A204.1 (cell line): Measurements from ENCODE around the gene GUCY2C.
"Not testable (repeated sequence)": the region's sequence is repeated elsewhere in the genome, so short reads cannot be mapped to it uniquely, and the experiment has no call there.

ENCODE experiments used
- FAIRE-seq: peaks from 2 replicates; lab custom pipeline; 2012; peaks lifted over from hg19 to GRCh38; lab: Jason Lieb, UNC

The GUCY2C gene

GRCh38 chr12:14696265-14696741 is at the start of gene GUCY2C:
TSS of gene GUCY2C (minus strand) at chr12:14696599. CDS start at chr12:14696448, 151 bp downstream.
- no peak for FAIRE-seq

DNA sequence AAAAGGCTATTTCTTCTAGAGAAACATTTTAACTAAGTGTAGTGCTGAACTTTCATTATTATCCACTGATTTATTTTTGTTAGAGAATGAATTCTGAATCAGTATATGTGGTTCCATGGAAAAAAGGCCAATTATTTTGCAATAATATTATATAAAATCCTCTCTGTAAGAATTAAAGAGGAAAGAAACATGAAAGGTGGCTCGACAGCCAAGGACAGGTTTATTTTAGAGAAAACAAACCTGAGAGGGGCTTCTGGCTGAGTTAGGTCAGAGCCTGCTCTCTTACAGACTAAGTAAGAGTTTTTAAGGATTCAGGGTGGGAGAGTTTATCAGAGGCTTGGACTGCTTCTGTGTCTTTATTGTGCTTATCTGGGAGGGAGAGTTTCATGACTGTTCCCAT is 46.7 kb upstream of the GUCY2C start:
- FAIRE-seq = no peak

DNA sequence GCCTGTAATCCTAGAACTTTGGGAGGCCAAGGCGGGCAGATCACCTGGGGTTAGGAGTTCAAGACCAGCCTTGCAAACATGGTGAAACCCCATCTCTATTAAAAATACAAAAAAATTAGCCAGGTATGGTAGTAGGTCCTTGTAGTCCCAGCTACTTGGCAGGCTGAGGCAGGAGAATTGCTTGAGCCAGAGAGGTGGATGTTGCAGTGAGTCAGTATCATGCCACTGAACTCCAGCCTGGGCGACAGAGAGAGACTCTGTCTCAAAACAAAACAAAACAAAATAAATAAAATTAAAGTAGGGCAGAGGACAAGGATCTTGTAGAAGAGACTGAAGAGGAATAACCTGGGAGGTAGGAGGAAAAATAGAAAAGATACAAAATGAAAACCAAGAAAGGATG is 45.5 kb upstream of the GUCY2C start:
- FAIRE-seq = no peak

- FAIRE-seq = no peak
Observed at GRCh38 chr12:14741153-14741552, 44.8 kb upstream of the GUCY2C start.

- FAIRE-seq = not testable (repeated sequence)
Observed at GRCh38 chr12:14736441-14736840, 40.0 kb upstream of the GUCY2C start.

DNA sequence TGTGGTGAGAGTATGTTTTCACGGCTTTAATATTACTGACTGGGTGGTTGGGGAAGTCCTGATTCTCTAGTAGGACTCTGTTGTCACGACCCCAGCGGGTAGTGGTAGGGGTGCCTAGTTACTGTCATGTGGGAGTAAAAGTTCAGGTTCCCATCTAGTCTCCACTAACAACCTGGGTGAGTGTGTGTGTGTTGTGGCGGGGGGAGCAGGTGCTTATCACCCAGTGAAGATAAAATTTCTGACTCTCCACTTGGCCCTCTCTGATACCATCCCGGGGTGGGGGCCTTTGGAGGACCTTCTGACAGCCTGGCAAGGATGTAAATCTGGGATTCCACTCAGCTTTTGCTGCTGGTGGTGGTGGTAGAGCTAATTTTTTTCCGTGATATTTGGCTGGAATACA is 35.4 kb upstream of the GUCY2C start:
- no peak for FAIRE-seq

DNA sequence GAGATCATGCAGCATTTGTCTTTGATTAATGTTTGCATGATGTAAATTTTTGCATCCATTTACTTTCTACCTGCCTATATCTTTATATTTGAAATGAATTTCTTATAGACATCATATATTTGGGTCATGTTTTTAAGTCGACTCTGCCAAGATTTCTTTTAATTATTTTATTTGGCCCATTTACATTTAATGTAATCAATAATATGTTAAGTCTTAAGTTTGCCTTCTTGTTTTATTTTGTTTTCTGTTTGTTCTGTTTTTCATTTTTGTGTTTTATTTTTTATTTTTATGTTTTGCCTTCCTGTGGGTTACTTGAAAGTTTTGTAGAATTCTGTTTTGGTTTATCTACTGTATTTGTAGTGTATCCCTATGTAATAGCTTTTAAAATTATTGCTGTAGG is 33.2 kb upstream of the GUCY2C start:
- FAIRE-seq = peak; percentile 64

GRCh38 chr12:14723763-14724162 is 27.4 kb upstream of the GUCY2C start:
- FAIRE-seq = peak; percentile 65

- FAIRE-seq = peak; percentile 63
Observed at GRCh38 chr12:14716848-14717444, 20.5 kb upstream of the GUCY2C start.

DNA sequence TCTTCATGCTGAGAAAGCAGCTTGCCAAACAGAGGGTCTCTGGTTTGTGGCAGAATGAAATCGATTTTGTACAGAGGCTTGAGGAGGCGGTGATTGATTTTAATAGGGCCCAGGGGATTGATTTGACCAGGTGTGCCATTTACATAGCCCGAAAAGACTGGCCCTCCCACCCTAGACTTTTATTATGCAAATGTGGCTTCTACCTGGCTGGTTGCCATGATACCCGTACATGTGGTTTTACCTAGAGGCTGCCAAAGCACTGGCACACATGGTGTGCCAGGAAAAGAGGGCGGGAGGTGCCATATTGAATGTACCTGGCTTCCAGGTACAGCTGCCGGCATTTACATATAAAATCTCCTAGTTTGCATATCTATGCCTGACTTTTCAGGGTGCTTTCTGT is 18.0 kb upstream of the GUCY2C start:
- no peak for FAIRE-seq

DNA sequence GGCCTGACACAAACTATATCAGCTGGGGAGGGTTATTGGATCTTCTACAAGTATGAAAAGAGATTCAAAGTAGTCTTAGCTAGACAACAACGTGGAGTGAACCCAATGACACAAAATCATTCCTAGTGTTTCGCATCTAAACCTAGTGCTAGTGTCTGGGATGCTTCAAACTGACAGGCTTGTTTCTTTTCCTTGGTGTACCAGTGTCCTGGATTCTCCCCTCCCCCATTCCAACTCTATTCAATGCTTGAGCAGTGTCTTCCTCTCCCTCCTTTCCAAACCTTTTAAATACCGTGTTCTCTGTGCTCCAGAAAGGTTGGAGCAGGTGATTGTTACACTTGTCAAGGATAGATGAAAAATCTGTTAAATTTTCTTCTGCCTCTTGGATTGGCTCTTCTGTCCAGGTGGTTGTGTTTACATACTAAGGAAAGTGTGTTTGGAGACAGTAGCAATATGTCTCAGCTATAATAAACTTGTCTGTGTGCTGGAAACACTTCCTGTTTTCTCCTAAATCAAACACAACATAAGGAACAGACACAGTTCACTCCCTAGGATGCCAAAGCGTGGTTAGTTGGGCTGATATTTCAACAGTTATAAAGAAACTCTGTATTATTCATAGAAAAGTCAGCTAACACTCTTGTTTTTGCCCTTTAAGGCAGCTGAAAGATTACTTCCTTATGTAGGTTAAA is 14.4 kb upstream of the GUCY2C start:
- FAIRE-seq = no peak

DNA sequence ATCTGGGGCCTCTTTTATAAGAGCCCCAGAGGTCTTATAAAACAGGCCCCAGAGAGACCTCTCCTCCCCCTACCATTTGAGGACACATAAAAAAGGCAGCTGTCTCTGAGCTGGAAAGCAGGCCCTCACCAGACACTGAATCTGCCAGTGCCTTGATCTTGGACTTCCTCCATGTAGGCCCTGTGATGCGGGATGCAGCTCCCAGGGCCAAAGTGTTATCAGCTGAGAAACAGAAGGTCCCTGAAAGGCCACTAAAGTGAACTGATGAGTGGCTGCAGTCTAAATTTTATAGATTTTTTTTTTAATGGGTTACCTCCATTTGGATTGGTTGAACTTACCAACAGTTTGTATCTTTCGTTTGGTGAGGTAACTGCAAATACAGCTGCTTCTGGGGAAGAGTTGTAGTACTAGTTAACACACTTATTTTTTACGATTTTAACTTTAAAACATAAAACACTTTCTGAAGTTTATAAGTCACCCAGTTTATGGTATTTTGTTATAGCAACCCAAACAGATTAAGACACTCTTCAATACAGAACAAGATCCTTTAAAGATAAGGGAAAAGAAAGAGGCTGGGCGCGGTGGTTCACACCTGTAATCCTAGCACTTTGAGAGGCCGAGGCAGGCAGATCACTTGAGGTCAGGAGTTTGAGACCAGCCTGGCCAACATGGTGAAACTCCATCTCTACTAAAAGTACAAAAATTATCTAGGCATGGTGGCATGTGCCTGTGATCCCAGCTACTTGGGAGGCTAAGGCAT is 5.6 kb upstream of the GUCY2C start:
- no peak for FAIRE-seq

DNA sequence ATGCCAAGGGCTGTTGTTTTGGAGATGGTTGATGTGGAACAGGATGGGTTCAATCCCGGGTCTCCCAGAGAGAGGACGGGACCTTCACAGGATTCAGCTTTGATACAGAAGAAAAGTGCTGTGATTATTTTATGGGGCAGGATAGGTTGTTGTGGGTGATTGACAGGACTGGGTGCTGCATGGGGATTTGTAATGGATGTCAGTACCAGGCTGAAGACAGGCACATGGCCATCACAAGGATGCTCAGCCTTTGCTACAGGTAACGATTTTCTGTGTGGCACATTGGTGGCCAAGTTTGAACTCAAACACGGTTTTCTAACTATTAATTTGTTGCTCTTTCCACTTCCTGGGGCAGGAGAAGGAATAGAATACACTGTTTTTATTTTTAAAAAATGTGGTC is 4.5 kb upstream of the GUCY2C start:
- no peak for FAIRE-seq

DNA sequence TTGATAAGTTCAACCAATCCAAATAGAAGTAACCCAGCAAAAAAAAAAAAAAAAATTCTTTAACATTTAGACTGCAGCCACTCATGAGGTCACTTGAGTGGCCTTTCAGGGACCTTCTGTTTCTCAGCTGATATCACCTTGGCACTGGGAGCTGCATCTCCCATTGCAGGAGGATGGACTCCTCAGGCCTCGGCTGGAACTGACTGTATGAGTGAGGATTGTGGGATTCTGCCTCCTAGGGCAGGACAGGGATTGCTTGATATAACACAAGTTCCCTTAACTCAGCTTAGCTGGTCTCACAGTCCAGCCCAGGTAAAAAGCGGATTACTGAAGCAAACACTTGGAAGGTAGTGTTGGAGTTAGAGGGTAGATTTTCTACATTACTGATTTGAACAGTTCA is 3.5 kb upstream of the GUCY2C start:
- no peak for FAIRE-seq

GRCh38 chr12:14698555-14698954 is 2.2 kb upstream of the GUCY2C start:
- FAIRE-seq = no peak

- no peak for FAIRE-seq
Observed at GRCh38 chr12:14695715-14696141, 671 bp downstream of the GUCY2C start.

GRCh38 chr12:14694970-14695369 is 1.4 kb downstream of the GUCY2C start:
- FAIRE-seq = no peak

GRCh38 chr12:14694145-14694714 is 2.2 kb downstream of the GUCY2C start:
- FAIRE-seq = no peak

- no peak for FAIRE-seq
Observed at GRCh38 chr12:14693116-14693515, 3.3 kb downstream of the GUCY2C start.

- no peak for FAIRE-seq
Observed at GRCh38 chr12:14691560-14691959, 4.8 kb downstream of the GUCY2C start.

- FAIRE-seq = no peak
Observed at GRCh38 chr12:14689996-14690395, 6.4 kb downstream of the GUCY2C start.

DNA sequence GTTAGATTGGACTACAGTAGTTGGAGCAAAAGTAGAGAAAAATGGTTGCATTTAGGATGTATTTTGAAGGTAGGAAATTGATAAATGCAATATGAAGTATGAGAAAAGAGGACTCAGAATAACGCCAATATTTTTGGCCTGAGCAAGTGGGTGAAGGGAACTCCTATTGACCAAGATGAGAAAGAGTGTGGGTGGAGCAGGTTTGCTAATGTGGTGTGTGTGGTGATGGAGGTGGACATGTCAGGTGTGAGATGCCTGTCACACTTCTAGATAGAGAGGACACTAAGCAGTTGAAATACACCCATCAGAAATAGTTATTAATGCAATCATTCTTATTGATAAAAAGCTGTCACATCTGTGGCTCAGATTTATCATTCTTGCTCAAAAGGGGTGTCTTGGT is 7.3 kb downstream of the GUCY2C start:
- no peak for FAIRE-seq

DNA sequence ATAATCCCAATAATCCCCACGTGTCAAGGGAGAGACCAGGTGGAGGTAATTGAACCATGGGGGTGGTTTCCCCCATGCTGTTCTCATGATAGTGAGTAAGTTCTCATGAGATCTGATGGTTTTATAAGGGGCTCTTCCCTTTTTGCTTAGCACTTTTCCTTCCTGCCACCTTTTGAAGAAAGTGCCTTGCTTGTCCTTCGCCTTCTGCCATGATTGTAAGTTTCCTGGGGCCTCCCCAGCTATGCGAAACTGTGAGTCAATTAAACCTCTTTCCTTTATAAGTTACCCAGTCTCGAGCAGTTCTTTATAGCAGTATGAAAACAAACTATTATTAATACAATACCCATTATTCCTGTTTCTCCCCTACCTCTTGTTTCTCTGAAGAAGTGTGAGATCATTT is 14.2 kb downstream of the GUCY2C start:
- FAIRE-seq = not testable (repeated sequence)
